Measurements from ENCODE around the gene CDH24. TPM values are rescaled to one million over a fixed set of nuclear protein-coding genes. Genes with fewer than 3 reads are reported as not detected.

Gene CDH24
- total and polyA plus RNA-seq, 2 of the 8 experiments (the other 6 are each of a cell fraction or from before 2014, with no cell fraction given), result 18.1 to 27.6 TPM

DNA sequence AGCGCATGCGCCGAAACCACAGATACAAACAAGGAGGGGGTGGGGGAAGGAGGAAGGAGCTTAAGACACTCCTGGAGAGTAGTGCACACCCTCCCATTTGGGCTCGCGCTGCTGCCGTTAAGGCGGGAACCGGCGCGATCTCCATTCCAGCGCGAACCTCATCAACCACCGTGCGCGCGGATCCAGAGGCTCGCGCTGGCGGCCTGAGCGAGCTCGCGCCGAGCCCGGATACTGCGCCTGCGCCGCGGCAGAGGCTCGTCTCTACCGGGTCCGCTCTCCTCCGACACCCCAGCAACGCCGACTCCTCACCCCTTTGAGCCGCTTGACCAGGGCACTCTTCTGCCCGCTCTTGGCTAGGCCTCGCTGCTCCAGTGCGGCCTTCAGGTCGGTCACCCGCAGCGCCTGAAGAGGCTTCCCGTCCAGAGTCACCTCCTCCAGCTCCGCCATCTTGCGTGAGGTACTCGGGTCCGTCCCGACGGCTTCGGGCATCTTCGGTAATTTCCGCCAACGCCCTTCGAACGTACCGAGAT lies 37.4 kb upstream of the CDH24 start, which contains the start of gene ACIN1:
ACIN1 (minus strand) TSS at position 471 of the 530 bp plus-strand sequence; CDS start at position 447, 24 bp downstream.
- Histone ChIP-seq H3K18ac (ENCODE audit: extremely low read depth, low read length) (peak within 1 kb of the TSS; percentile 92), H4K20me1 (replicated peaks in 1 of 2; ENCODE audit: control insufficient read depth in 1 of 2, insufficient read depth in 2 of 2, low read length in 2 of 2) (peaks cover 9 to 11% of the 10 kb centered on the region in 2 experiments), H2BK12ac (ENCODE audit: low read depth, low read length) (peak within 1 kb of the TSS; percentile 41; the same call in 1 of the 2 replicates), H2BK20ac (ENCODE audit: low read length) (no peak within 1 kb of the TSS), H3K79me2 (ENCODE audit: control insufficient read depth in 1 of 2, insufficient read depth in 2 of 2, low read length in 2 of 2) (peaks cover 19 to 67% of the 10 kb centered on the region in 2 experiments), H3K27ac (ENCODE audit: low read depth, low read length) (peak within 1 kb of the TSS; percentile 99), H3K23ac (ENCODE audit: insufficient read length) (no peak within 1 kb of the TSS), H4K8ac (ENCODE audit: extremely low read depth, insufficient read depth, low read length) (peak within 1 kb of the TSS; percentile 100; the same call in 1 of the 2 replicates), H3K9ac (replicated peaks in 1 of 4; ENCODE audit: extremely low read depth in 1 of 4, low read depth in 3 of 4, low read length in 3 of 4) (peak within 1 kb of the TSS; percentile 97 to 100 (median 100)), H3K4ac (replicated peaks; ENCODE audit: insufficient read length, low read depth, low read length) (peak within 1 kb of the TSS; percentile 95), H2AK5ac (ENCODE audit: low read depth, low read length) (no peak within 1 kb of the TSS), H4K5ac (ENCODE audit: insufficient read length, low read depth, low read length) (peak within 1 kb of the TSS; percentile 97), H3K9me3 (ENCODE audit: insufficient read depth in 2 of 2, low read depth in 1 of 2, low read length in 1 of 2) (no peaks in the 10 kb centered on the region), H3K27me3 (replicated peaks in 1 of 4; ENCODE audit: control insufficient read depth in 3 of 4, extremely low read depth in 1 of 4, insufficient read depth in 3 of 4, low read length in 3 of 4) (no peaks in the 10 kb centered on the region), H2BK120ac (replicated peaks; ENCODE audit: low read depth, low read length) (peak within 1 kb of the TSS; percentile 7), H2BK15ac (ENCODE audit: low read length) (no peak within 1 kb of the TSS), H3K36me3 (ENCODE audit: control insufficient read depth in 2 of 4, insufficient read depth in 4 of 4, low read length in 3 of 4) (peaks cover 28 to 50% (median 35%) of the 10 kb centered on the region in 4 experiments), H4K91ac (replicated peaks; ENCODE audit: insufficient read length, low read length) (peak within 1 kb of the TSS; percentile 48), H3K4me1 (replicated peaks in 1 of 4; ENCODE audit: control insufficient read depth in 3 of 4, insufficient read depth in 4 of 4, low read length in 3 of 4) (no peaks in the 10 kb centered on the region; a peak in 3 of 7 replicates), H3K56ac (replicated peaks; ENCODE audit: insufficient read length, low read depth, low read length) (peak within 1 kb of the TSS; percentile 99), H2AFZ (ENCODE audit: low read length) (peak within 1 kb of the TSS; percentile 88; the same call in 1 of the 2 replicates), H3K4me3 (ENCODE audit: extremely low read depth in 1 of 4, insufficient read depth in 2 of 4, low read depth in 3 of 4, low read length in 4 of 4) (peak within 1 kb of the TSS; percentile 92 to 97 (median 96)), H2BK5ac (ENCODE audit: low read depth, low read length) (peak within 1 kb of the TSS; percentile 97), H3K14ac (ENCODE audit: insufficient read length) (peak within 1 kb of the TSS; percentile 35), H3K4me2 (ENCODE audit: insufficient read depth in 1 of 2, low read depth in 2 of 2, low read length in 2 of 2) (peak within 1 kb of the TSS; percentile 91 to 92), H3K79me1 (ENCODE audit: low read depth, low read length) (peaks cover 12% of the 10 kb centered on the region), H3K23me2 (ENCODE audit: low read depth, low read length) (peaks cover 5% of the 10 kb centered on the region; the same call in 1 of the 2 replicates)
- DNase-seq (ENCODE audit: low read depth in 1 of 2, low spot score in 2 of 2) (peak in 1 of 2 experiments; percentile 100), FAIRE-seq (no peak)
- CTCF ChIA-PET (ENCODE audit: partially characterized antibody), result interaction anchor here (0.6 to 4.2 kb wide), 16 partner anchors 10 to 201 kb away, joined by 3 to 23 read pairs (median 5); no protein-coding TSS in a partner anchor
- POLR2A ChIA-PET (ENCODE audit: partially characterized antibody), result interaction anchor here (0.6 to 3.2 kb wide), 42 partner anchors 8 to 1141 kb away, joined by 3 to 36 read pairs (median 5); partner anchors contain the start of genes AJUBA, CDH24, CEBPE and CIROP
- 0% methylated on average over 49 of the region's 55 CpGs; no CpG with 5 or more reads in 1 of the 2 experiments for WGBS, 2 experiments (ENCODE audit: extremely low coverage in 1 of 2, insufficient coverage in 1 of 2, insufficient read length in 1 of 2, insufficient replicate concordance in 2 of 2, low coverage in 1 of 2, low lambda C conversion rate in 2 of 2, missing lambda C conversion rate in 1 of 2)
- peak; percentile 7; the same call in 1 of the 2 replicates for TF ChIP-seq CHD2 (IDR thresholded peaks at IDR 0.05; ENCODE audit: low read length)
- peak; percentile 87 for TF ChIP-seq TAF1 (IDR thresholded peaks at IDR 0.05; ENCODE audit: low read depth, low read length)
- TF ChIP-seq SIN3A (conservative IDR thresholded peaks at IDR 0.05 in 1 of 2, IDR thresholded peaks at IDR 0.05 in 1 of 2; ENCODE audit: low read depth in 1 of 2, low read length in 2 of 2), result peak in 1 of 2 experiments; percentile 19; a peak in 1 of 4 replicates
- peak; percentile 94 for TF ChIP-seq RBBP5 (IDR thresholded peaks at IDR 0.05; ENCODE audit: borderline replicate concordance, low read depth, low read length)
- TF ChIP-seq CHD1 (IDR thresholded peaks at IDR 0.05; ENCODE audit: low read depth, low read length), result 0 out of 2 replicates have a peak, but pooled peaks have one; percentile 42
- TF ChIP-seq KDM1A (IDR thresholded peaks at IDR 0.05; ENCODE audit: borderline replicate concordance, low read length), result no peak
- TF ChIP-seq SP2 (IDR thresholded peaks at IDR 0.05; ENCODE audit: low read length), result no peak
- TF ChIP-seq SAP30 (IDR thresholded peaks at IDR 0.05; ENCODE audit: insufficient read depth, insufficient replicate concordance, low read length), result peak; percentile 4
- TF ChIP-seq TBP (IDR thresholded peaks at IDR 0.05; ENCODE audit: low read depth, low read length), result peak; percentile 58
- TF ChIP-seq, protein P1, sequence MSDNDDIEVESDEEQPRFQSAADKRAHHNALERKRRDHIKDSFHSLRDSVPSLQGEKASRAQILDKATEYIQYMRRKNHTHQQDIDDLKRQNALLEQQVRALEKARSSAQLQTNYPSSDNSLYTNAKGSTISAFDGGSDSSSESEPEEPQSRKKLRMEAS (IDR thresholded peaks at IDR 0.05), result peak; percentile 32; the same call in 1 of the 2 replicates
- peak; percentile 78 for TF ChIP-seq KDM4A (IDR thresholded peaks at IDR 0.05; ENCODE audit: low read depth, low read length, severe bottlenecking)
- peak; percentile 74 to 92 for TF ChIP-seq POLR2A (IDR thresholded peaks at IDR 0.05; ENCODE audit: control extremely low read depth in 1 of 2, low read depth in 2 of 2, low read length in 2 of 2)

Measured in H1 (cell line).